Islet of Langerhans (tissue), 1 donor: ENCODE measurements around the gene CPT1B.
"Not testable (repeated sequence)": the region's sequence is repeated elsewhere in the genome, so short reads cannot be mapped to it uniquely, and the experiment has no call there.

ENCODE experiments used
- FAIRE-seq: peaks from one replicate; lab custom pipeline; 2011; peaks lifted over from hg19 to GRCh38; lab: Jason Lieb, UNC

The CPT1B gene

DNA sequence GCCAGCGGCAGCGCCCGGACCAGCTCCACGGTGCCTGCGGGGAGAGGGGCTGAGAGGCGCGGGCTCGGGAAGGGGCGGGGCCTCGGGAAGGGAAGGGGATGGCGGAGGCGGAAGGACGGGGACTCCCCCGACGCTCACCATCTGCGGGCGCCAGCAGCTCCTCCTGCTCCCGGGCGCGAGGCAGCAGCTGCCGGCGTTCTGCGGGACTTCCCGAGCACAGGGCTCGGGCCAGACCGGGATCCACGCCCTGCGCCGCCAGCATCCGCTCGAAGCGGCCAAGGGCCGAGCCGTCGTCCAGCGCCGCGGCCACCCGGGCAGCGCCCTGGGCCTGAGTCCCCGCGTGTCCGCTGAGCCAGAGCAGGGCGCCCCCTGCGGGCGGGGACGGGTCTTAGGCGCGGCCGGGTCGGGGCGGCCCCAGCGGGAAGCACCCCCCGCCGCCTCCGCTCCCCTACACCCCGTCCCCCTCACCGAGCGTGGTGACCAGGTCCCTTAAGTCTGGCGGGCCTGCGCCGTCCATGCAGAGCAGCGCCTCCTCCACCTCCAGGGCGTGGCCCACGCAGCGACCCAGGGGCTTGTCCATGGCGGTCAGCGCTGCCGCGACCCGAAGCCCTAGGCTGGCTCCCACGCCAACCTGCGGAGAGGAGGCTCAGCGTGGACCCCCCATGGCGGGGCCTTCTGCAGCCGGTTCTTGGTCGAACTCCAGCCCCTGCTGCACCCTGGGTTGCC lies 52.0 kb downstream of the CPT1B start:
- FAIRE-seq = no peak

DNA sequence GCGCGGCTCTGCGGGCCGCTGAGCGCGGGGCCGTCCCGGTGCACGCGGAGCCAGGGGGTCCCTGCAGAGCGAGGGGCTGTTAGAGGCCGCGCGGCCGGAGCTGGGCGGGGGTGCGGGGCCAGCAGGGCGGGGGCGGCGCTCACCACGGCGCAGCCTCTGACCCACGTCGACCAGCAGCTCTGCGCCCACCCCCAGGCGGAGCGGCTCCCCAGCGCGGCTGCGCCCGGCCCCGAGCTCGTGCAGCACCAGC lies 52.4 kb downstream of the CPT1B start:
- no peak for FAIRE-seq

DNA sequence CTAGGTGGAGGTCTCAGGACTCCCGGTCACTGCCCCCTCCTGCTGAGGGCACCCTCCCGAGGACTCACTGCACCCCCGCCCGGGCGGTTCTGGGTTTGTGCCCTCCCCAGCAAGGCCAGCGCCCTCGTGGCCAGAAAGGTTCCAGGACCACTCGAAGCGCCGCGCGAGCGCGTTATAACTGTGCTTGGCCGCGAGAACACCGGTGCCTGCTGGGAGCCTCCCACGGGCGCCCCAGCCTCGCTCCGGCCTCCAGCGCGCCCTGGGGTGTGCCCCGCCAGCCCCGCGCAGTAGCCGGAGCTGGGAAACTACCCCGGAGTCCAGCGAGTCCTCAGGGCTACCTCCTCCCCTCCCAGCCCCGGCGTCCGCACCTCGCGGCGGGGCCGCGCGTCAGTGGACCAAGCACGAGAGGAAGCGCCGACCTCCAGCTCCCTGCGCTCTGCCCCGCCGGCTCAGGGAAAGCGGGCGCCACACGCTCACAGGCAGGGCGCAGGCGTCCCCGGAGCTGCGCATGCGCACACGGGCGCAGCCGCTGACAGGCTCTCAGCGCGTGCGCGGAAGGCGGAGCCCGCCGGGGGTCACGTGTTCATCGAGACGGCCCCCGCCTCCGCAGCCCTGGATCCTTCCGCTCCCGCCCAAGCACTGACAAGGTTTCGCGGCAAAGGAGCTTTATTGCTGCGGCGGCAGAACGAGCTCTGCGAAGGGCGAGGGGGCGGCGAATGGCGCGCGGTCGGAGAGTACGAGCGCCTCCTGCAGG lies 52.9 kb downstream of the CPT1B start, which contains the start of gene SCO2:
Gene SCO2 (minus strand): TSS at position 495 of the 754 bp plus-strand sequence. CDS start 1,187 bp downstream, outside the sequence.
- FAIRE-seq = no peak

DNA sequence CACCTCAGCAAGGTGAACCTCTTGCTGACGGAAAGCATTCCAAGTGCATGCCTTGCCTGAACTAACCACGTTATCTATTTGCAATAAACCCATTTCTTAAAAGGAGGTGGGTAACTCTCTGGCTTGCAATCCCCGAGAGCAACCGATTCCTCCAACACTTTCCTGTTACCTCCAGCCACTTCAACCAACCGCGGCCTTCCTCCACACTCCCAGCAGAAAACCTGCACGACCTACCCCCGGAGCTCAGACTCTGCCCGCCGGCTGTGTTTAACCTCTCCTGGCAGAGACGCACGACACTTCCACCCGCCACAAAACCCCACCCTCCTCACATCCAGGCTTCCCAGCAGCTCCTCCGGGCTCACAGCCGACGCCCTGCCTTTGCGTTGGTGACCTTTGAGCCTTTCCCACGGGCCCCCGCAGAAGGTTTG lies 53.5 kb downstream of the CPT1B start:
- no peak for FAIRE-seq

DNA sequence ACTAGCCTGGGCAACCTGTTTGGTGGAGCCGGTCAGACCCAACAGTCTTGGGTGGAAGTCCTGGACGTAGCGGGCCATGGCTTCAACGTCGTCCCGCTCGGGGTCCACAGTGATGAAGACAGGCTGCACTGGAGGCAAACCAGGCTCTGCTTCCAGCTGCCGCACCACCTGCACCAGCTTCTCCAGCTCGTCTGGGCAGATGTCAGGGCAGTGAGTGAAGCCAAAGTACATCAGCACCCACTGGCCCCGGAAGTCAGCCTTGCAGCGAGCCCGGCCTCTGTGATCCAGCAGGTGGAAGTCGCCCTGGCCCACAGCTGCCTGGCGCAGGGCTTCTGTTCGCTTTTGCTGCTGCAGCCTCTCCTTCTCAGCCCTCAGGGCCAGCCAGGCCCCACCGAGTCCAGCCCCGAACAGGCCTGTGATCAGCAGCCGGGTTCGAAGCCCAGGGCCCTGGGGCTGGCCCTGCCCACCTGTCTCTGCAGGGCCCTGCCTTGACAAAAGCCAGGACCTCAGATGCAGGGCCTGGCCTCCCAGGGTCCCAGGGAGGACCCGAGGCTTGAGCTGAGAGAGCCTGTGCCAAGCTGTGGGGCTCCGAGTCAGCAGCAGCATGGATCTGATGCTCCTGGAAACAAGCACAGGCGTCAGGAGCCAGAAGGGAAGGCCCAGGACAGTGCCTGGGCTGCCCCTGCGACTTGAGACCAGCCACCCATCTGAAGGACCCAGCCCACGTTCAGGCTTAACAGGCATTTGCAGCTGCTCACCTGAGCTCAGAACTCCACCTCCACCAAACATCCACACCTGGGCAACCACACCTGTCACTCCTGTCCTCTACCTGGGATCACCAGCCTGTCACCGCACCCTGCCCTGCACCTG lies 54.2 kb downstream of the CPT1B start:
- no peak for FAIRE-seq

DNA sequence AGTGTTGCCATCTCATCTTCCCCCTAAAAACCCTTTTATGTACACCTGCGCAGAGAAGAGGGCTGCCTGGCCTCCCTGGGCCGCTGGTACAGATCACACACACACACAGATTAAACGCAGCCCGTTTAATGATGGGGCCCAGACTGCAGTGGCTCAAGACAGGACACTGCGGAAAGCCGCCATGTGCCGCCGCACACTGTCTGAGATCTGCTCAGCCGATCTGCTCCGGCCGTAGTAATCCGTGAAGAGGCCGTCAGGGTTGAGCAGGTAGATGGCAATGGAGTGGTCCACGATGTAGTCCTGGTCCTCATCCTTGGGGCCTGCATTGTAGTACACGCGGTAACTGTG lies 54.8 kb downstream of the CPT1B start:
- FAIRE-seq = no peak

DNA sequence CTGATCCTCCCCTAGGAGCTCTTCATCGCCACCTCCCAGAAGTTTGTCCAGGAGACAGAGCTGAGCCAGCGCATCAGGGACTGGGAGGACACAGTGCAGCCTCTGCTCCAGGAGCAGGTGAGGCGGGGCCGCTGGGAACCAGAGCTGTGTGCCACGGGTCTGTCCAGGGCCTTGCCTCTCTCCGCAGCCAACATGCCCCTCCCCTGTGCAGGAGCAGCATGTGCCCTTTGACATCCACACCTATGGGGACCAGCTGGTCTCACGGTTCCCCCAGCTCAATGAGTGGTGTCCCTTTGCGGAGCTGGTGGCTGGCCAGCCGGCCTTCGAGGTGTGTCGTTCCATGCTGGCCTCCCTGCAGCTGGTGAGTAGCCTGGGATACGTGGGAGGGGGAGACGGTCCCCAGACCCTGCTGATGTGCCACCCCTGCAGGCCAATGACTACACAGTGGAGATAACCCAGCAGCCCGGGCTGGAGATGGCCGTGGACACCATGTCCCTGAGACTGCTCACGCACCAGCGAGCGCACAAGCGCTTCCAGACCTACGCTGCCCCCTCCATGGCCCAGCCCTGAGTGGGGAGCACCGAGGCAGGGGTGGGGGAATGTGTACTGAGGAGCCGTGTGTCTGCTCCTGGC lies 55.3 kb downstream of the CPT1B start:
- no peak for FAIRE-seq

DNA sequence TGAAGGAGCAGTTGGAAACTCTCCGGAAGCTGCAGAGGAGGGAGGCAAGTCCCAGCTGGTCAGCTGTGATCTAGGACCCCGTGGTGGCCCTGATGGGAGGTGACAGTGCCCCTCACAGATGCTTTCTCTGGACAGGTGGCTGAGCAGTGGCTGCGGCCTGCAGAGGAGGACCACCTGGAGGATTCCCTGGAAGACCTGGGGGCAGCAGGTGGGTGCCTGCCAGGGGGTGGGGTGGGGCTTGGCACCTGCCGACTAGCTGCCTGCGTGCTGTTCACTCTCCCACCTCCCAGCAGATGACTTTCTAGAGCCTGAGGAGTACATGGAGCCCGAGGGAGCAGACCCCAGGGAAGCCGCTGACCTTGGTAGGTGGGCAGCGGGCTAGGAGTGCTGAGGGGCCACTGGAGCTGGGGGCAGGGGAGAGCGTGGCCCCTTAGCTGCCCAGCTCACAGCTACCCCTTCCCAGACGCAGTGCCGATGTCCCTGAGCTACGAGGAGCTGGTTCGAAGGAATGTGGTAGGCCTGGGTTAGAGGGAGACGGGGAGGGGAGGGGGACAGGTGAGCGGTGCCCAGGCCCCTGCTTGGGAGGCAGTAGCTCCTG lies 55.9 kb downstream of the CPT1B start:
- no peak for FAIRE-seq

DNA sequence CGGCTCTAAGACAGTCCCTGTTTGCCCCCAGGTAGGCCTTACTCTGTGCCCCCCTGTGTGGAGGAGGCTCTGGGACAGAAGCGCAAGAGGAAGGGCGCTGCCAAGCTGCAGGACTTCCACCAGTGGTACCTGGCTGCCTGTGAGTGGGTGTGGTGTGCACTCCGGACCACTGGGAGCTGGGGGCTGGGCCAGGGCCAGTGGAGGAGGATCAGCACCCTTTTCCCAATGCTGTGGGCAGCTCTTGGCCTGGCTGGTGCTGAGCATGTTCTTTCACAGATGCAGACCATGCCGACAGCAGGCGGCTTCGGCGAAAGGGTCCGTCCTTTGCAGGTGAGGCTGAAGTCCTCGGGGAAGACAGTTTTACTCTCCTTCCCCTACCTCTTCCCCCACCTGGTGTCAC lies 56.5 kb downstream of the CPT1B start:
- FAIRE-seq = no peak

DNA sequence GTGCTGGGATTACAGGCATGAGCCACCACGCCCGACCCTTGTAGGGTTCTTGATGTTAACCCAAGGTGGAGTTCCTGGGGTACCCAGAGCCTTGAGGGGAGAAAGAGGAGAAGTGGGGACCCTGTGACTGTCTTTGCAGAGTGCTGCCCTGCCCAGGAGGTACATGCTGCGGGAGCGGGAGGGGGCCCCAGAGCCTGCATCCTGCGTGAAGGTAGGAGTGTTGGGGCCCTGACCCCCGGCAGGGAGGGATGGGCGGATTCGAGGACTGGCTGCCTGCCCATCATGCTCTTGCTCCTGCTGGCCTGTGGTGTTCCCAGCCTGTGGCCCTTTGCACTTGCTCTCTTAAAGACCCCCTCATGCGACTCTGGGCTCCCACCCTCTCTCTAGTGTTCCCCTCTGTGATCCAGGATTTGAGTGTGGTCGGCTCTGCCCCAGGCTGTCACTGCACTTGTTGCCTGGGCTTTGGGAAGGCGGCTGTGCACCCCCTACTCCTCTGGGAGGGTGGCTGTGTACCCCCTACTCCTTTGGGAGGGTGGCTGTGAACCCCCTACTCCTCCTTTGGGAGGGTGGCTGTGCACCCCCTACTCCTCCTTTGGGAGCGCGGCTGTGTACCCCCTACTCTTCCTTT lies 57.3 kb downstream of the CPT1B start:
- FAIRE-seq = no peak

DNA sequence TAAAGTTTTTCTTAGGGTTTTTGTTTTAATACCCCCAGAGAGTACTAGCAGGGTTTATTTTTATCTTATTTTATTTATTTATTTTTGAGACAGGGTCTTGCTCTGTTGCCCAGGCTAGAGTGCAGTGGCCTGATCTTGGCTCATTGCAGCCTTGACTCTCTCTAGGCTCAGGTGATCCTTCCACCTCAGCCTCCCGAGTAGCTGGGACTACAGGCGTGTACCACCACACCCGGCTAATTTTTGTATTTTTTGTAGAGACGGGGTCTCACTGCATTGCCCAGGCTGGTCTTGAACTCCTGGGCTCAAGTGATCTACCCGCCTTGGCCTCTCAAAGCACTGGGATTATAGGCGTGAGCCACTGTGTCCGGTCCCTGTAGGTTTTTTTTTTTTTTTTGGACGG lies 58.0 kb downstream of the CPT1B start:
- FAIRE-seq = not testable (repeated sequence)

DNA sequence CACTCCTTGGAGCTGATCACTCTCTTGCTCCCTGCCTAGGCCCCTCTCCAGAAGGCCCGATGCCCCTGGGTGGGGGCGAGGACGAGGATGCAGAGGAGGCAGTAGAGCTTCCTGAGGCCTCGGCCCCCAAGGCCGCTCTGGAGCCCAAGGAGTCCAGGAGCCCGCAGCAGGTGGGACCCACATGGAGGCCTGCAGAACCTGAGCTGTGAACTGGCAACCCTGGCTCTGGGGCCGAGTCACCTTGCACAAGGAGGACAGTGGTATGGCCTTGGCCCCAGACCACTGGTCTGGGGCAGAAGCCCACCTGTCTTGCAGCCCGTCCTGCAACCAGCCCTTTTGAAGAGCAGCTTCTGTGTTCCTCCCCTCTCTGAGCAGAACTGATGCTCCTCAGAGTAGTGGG lies 59.1 kb downstream of the CPT1B start:
- no peak for FAIRE-seq
